Measurements from ENCODE around the gene PCIF1. TPM values are rescaled to one million over a fixed set of nuclear protein-coding genes. Genes with fewer than 3 reads are reported as not detected.

PCIF1 gene
- total RNA-seq, 1 donor from 2014 or later = 18.0 TPM

GRCh38 chr20:45904583-45905504, 29.6 kb upstream of the PCIF1 start:
- no peak for DNase-seq

GRCh38 chr20:45905505-45906079, 28.9 kb upstream of the PCIF1 start:
- no peak for DNase-seq

- no peak for DNase-seq
These were observed 27.1 kb upstream of the PCIF1 start for GRCh38 chr20:45907219-45907948.

GRCh38 chr20:45908084-45908483, 26.4 kb upstream of the PCIF1 start:
- DNase-seq = no peak

GRCh38 chr20:45909336-45909808, 25.1 kb upstream of the PCIF1 start:
- no peak for DNase-seq

GRCh38 chr20:45909817-45910669, 24.4 kb upstream of the PCIF1 start:
- no peak for DNase-seq

GRCh38 chr20:45910670-45911485, 23.6 kb upstream of the PCIF1 start:
- peak; percentile 94 for DNase-seq

GRCh38 chr20:45911486-45912343, 22.8 kb upstream of the PCIF1 start, which contains the start of gene PLTP:
Gene PLTP, minus strand, starts transcription at chr20:45912155. Its CDS starts 703 bp downstream, at chr20:45911452.
- peak; percentile 74 for DNase-seq

- no peak for DNase-seq
These were observed 22.2 kb upstream of the PCIF1 start for GRCh38 chr20:45912344-45912682.

- DNase-seq = no peak
These were observed 21.4 kb upstream of the PCIF1 start for GRCh38 chr20:45913116-45913515.

GRCh38 chr20:45917790-45918141, 16.7 kb upstream of the PCIF1 start:
- peak; percentile 85 for DNase-seq

- DNase-seq = peak; percentile 27
These were observed 16.2 kb upstream of the PCIF1 start for GRCh38 chr20:45918182-45918737.

- DNase-seq = no peak
These were observed 15.5 kb upstream of the PCIF1 start for GRCh38 chr20:45918779-45919537.

GRCh38 chr20:45919542-45920399, 14.7 kb upstream of the PCIF1 start:
- DNase-seq = peak; percentile 76

- DNase-seq = no peak
These were observed 13.8 kb upstream of the PCIF1 start for GRCh38 chr20:45920462-45921336.

- no peak for DNase-seq
These were observed 12.9 kb upstream of the PCIF1 start for GRCh38 chr20:45921337-45922189.
